Astrocyte (in vitro differentiated cells and primary cell): ENCODE results near the gene ANKRD34C. TPM values are rescaled to one million over a fixed set of nuclear protein-coding genes. Genes with fewer than 3 reads are reported as not detected.
A peak's percentile ranks its signal among the peaks of the same experiment; 100 is the strongest.

ENCODE experiments used
- DNase-seq: peaks from one replicate; pipeline ENCODE4 v3.0.0-alpha.2; 2010; ENCODE audit warnings: low read depth
- FAIRE-seq: peaks from 2 replicates; lab custom pipeline; 2011; peaks lifted over from hg19 to GRCh38; lab: Jason Lieb, UNC
- H2AFZ ChIP-seq: 2 replicates; pipeline ENCODE4 v1.6.0; 2012; ENCODE audit warnings: low read depth, low read length, inconsistent platforms
- H3K27ac ChIP-seq: 2 replicates; pipeline ENCODE4 v1.5.1; 2011; ENCODE audit warnings: low read depth, low read length, inconsistent platforms
- H3K27me3 ChIP-seq: 2 replicates; pipeline ENCODE4 v1.6.0; 2011; ENCODE audit warnings: low read length, inconsistent platforms; ENCODE audit not compliant: insufficient read depth
- H3K36me3 ChIP-seq: 2 replicates; pipeline ENCODE4 v1.5.1; 2011; ENCODE audit warnings: low read length, inconsistent platforms; ENCODE audit not compliant: insufficient read depth
- H3K4me1 ChIP-seq: 2 replicates; pipeline ENCODE4 v1.5.1; 2011; ENCODE audit warnings: low read length, inconsistent platforms; ENCODE audit not compliant: insufficient read depth
- H3K4me2 ChIP-seq: 2 replicates; pipeline ENCODE4 v1.6.0; 2012; ENCODE audit warnings: low read length, inconsistent platforms
- H3K4me3 ChIP-seq: 2 replicates; pipeline ENCODE4 v1.5.1; 2011; ENCODE audit warnings: low read depth, mild to moderate bottlenecking, low read length, inconsistent platforms; ENCODE audit not compliant: insufficient read depth
- H3K79me2 ChIP-seq: 2 replicates; pipeline ENCODE4 v1.6.0; 2012; ENCODE audit warnings: mild to moderate bottlenecking, low read length, inconsistent platforms; ENCODE audit not compliant: insufficient read depth
- H3K9ac ChIP-seq: 2 replicates; pipeline ENCODE4 v1.6.0; 2012; ENCODE audit warnings: mild to moderate bottlenecking, low read length, inconsistent platforms
- H3K9me3 ChIP-seq: 2 replicates; pipeline ENCODE4 v1.5.1; 2012; ENCODE audit warnings: low read depth, mild to moderate bottlenecking, low read length, inconsistent platforms; ENCODE audit not compliant: insufficient read depth
- H4K20me1 ChIP-seq: 2 replicates; pipeline ENCODE4 v1.6.0; 2012; ENCODE audit warnings: low read length, inconsistent platforms; ENCODE audit not compliant: insufficient read depth
- H3K27ac Mint-ChIP-seq: one replicate; pipeline ENCODE4 v1.8.0; 2021; ENCODE audit warnings: mild to moderate bottlenecking, mixed read lengths; ENCODE audit not compliant: unreplicated experiment
- H3K27me3 Mint-ChIP-seq: one replicate; pipeline ENCODE4 v1.8.0; 2021; ENCODE audit warnings: low read depth, mixed read lengths; ENCODE audit not compliant: unreplicated experiment
- H3K36me3 Mint-ChIP-seq: one replicate; pipeline ENCODE4 v1.8.0; 2021; ENCODE audit warnings: low read depth, mixed read lengths; ENCODE audit not compliant: unreplicated experiment
- H3K4me1 Mint-ChIP-seq: one replicate; pipeline ENCODE4 v1.8.0; 2021; ENCODE audit warnings: low read depth, mixed read lengths; ENCODE audit not compliant: unreplicated experiment
- H3K4me3 Mint-ChIP-seq: one replicate; pipeline ENCODE4 v1.8.0; 2021; ENCODE audit warnings: mild to moderate bottlenecking, moderate library complexity, mixed read lengths; ENCODE audit not compliant: unreplicated experiment
- H3K9me3 Mint-ChIP-seq: one replicate; pipeline ENCODE4 v1.8.0; 2021; ENCODE audit warnings: mild to moderate bottlenecking, mixed read lengths; ENCODE audit not compliant: unreplicated experiment
- EZH2 ChIP-seq: IDR thresholded peaks from 2 replicates; pipeline ENCODE4 v1.6.1; 2012; ENCODE audit warnings: mild to moderate bottlenecking, low read length, inconsistent platforms; ENCODE audit not compliant: insufficient read depth
- total RNA-seq: library from RNA; stranded (reverse); gene quantifications from 2 replicates; pipeline ENCODE4 v1.2.1, GENCODE V29; 2021
- TF ChIP-seq, protein P1 (sequence below): IDR thresholded peaks from 2 replicates; pipeline ENCODE4 v1.5.1; 2011; ENCODE audit warnings: low read depth, mild to moderate bottlenecking, inconsistent platforms, low read length, moderate library complexity; ENCODE audit not compliant: insufficient read depth

Gene ANKRD34C
- total RNA-seq, 1 donor from 2014 or later: 0.05 TPM

DNA sequence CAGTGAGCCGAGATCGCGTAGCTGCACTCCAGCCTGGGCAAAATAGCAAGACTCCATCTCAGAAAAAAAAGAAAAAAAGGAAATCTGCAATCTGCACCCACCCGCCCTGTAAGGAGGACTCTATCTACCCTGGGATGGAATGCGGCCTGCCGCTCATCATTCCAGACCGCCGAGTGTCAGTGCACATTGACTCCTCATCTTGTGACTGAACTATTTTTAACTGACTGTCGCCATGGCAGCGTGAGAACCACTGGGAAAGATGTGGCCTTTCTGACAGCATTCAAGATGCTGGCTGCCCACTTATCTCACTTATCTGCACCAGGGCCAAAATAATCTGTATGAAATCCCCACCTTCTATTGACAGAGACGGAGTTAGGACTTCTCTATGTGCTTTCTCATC is 38.8 kb upstream of the ANKRD34C start:
- peaks cover 15% of the 10 kb centered on the region for H3K4me1 Mint-ChIP-seq
- H3K79me2 ChIP-seq: no peaks in the 10 kb centered on the region

DNA sequence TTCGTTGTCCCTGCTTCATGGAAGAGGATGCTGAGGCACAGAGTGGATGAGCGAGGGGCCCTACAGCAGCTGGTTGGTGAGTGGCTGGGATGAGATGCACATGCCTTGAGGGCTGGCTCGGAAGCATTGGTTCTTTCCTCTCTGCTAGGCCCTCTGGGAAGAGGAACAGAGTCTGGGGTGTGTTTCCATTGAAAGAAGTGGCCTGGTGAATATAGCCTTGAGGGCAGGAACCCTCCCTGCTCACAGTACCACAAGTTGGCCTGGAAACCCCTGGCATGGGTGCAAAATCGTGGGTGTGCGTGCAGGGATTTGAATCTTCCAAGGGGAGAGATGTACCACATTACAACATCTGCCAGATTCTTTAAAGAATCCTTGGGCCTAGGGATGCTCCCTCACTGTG is 37.6 kb upstream of the ANKRD34C start:
- Mint-ChIP-seq H3K27me3 (peaks cover 3% of the 10 kb centered on the region), H3K4me1 (peaks cover 15% of the 10 kb centered on the region), H3K27ac (no peak overlapping the region), H3K4me3 (no peak overlapping the region), H3K9me3 (peaks cover 4% of the 10 kb centered on the region), H3K36me3 (peaks cover 2% of the 10 kb centered on the region)
- H4K20me1 ChIP-seq: no peaks in the 10 kb centered on the region
- TF ChIP-seq, protein P1, sequence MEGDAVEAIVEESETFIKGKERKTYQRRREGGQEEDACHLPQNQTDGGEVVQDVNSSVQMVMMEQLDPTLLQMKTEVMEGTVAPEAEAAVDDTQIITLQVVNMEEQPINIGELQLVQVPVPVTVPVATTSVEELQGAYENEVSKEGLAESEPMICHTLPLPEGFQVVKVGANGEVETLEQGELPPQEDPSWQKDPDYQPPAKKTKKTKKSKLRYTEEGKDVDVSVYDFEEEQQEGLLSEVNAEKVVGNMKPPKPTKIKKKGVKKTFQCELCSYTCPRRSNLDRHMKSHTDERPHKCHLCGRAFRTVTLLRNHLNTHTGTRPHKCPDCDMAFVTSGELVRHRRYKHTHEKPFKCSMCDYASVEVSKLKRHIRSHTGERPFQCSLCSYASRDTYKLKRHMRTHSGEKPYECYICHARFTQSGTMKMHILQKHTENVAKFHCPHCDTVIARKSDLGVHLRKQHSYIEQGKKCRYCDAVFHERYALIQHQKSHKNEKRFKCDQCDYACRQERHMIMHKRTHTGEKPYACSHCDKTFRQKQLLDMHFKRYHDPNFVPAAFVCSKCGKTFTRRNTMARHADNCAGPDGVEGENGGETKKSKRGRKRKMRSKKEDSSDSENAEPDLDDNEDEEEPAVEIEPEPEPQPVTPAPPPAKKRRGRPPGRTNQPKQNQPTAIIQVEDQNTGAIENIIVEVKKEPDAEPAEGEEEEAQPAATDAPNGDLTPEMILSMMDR: no peak
- no peak for TF ChIP-seq EZH2
- H3K27ac ChIP-seq: no peak overlapping the region
- no peak overlapping the region for H3K4me3 ChIP-seq
- no peak for DNase-seq
- H3K4me2 ChIP-seq: no peak overlapping the region
- no peak overlapping the region for H2AFZ ChIP-seq
- H3K9me3 ChIP-seq: no peaks in the 10 kb centered on the region
- no peaks in the 10 kb centered on the region for H3K4me1 ChIP-seq
- no peak overlapping the region for H3K9ac ChIP-seq
- no peaks in the 10 kb centered on the region for H3K27me3 ChIP-seq
- no peaks in the 10 kb centered on the region for H3K36me3 ChIP-seq
- no peak for FAIRE-seq
- H3K79me2 ChIP-seq: no peaks in the 10 kb centered on the region

More for the DNA sequence above, 38.8 kb upstream of the ANKRD34C start:
- Histone ChIP-seq H4K20me1 (no peaks in the 10 kb centered on the region), H3K4me3 (no peak overlapping the region), H3K27me3 (no peaks in the 10 kb centered on the region), H3K27ac (no peak overlapping the region), H3K9me3 (no peaks in the 10 kb centered on the region), H3K36me3 (no peaks in the 10 kb centered on the region), H3K4me1 (no peaks in the 10 kb centered on the region), H3K4me2 (no peak overlapping the region), H3K9ac (no peak overlapping the region), H2AFZ (no peak overlapping the region)
- peaks cover 8% of the 10 kb centered on the region for H3K27me3 Mint-ChIP-seq
- H3K36me3 Mint-ChIP-seq: peaks cover 2% of the 10 kb centered on the region
- DNase-seq (no peak), FAIRE-seq (no peak)
- H3K9me3 Mint-ChIP-seq: peaks cover 4% of the 10 kb centered on the region
- no peak for TF ChIP-seq EZH2
- TF ChIP-seq, protein P1: no peak
- H3K4me3 Mint-ChIP-seq: no peak overlapping the region
- H3K27ac Mint-ChIP-seq: peak overlapping the region; percentile 75

DNA sequence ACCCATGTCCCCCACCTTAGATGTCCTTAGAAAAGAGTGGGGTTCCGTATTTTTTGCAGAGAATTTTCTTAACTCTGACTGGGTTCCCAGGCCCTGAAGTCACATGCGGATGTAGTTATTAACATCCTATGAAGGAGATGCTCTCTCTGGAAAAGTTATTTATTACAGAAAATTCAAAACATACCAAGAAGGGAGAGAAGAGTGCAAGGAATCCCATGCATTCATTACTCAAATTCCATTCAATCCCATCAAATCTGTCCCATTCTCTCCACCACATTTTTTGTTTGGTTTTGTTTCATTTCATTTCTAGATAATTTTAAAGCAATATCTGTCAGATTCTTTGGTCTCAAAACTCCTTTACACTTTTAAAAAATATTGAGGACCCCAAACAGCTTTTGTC is 34.3 kb upstream of the ANKRD34C start:
- H3K4me1 ChIP-seq: no peaks in the 10 kb centered on the region
- no peaks in the 10 kb centered on the region for H3K9me3 Mint-ChIP-seq
- peaks cover 8% of the 10 kb centered on the region for H3K4me1 Mint-ChIP-seq
- no peak for DNase-seq
- FAIRE-seq: no peak
- no peak overlapping the region for H2AFZ ChIP-seq
- no peak overlapping the region for H3K27ac ChIP-seq
- no peaks in the 10 kb centered on the region for H3K79me2 ChIP-seq
- H3K36me3 ChIP-seq: no peaks in the 10 kb centered on the region
- no peaks in the 10 kb centered on the region for H3K27me3 ChIP-seq
- no peaks in the 10 kb centered on the region for H3K36me3 Mint-ChIP-seq
- no peak overlapping the region for H3K27ac Mint-ChIP-seq
- H3K4me2 ChIP-seq: no peak overlapping the region
- no peaks in the 10 kb centered on the region for H4K20me1 ChIP-seq
- no peak overlapping the region for H3K9ac ChIP-seq
- no peak for TF ChIP-seq EZH2
- TF ChIP-seq, protein P1: no peak
- no peak overlapping the region for H3K4me3 ChIP-seq
- peaks cover 3% of the 10 kb centered on the region for H3K27me3 Mint-ChIP-seq
- H3K9me3 ChIP-seq: no peaks in the 10 kb centered on the region
- H3K4me3 Mint-ChIP-seq: no peak overlapping the region
